Endodermal cell (in vitro differentiated cells): ENCODE data around the gene RTP4. TPM values are rescaled to one million over a fixed set of nuclear protein-coding genes. Genes with fewer than 3 reads are reported as not detected.

Experiments
- DNase-seq: peaks from one replicate; pipeline ENCODE4 v3.0.0-alpha.2; 2017
- H3K27ac ChIP-seq: 2 replicates; pipeline ENCODE4 v1.5.1; 2013; ENCODE audit warnings: mild to moderate bottlenecking, low read depth, low read length, moderate library complexity
- H3K27me3 ChIP-seq: 2 replicates; pipeline ENCODE4 v1.6.1; 2013; ENCODE audit warnings: mild to moderate bottlenecking, low read length, moderate library complexity; ENCODE audit not compliant: insufficient read depth, control insufficient read depth, poor library complexity, severe bottlenecking
- H3K36me3 ChIP-seq: 2 replicates; pipeline ENCODE4 v1.7.0; 2013; ENCODE audit warnings: mild to moderate bottlenecking, low read length, moderate library complexity; ENCODE audit not compliant: control insufficient read depth, insufficient read depth
- H3K4me1 ChIP-seq: one replicate; pipeline ENCODE4 v1.7.0; 2013; ENCODE audit warnings: low read length; ENCODE audit not compliant: control insufficient read depth, insufficient read depth
- H3K4me3 ChIP-seq: 2 replicates; pipeline ENCODE4 v1.5.1; 2013; ENCODE audit warnings: mild to moderate bottlenecking, low read length, moderate library complexity
- H3K9ac ChIP-seq: 2 replicates; pipeline ENCODE4 v1.6.1; 2013; ENCODE audit warnings: mild to moderate bottlenecking, low read length, moderate library complexity; ENCODE audit not compliant: poor library complexity, severe bottlenecking; ENCODE audit errors: extremely low read depth
- H3K9me3 ChIP-seq: 2 replicates; pipeline ENCODE4 v1.6.1; 2013; ENCODE audit warnings: mild to moderate bottlenecking, low read length, moderate library complexity; ENCODE audit not compliant: control insufficient read depth
- H3K27ac Mint-ChIP-seq: 2 replicates; pipeline ENCODE4 v1.8.0; 2020; ENCODE audit warnings: mixed read lengths
- H3K27me3 Mint-ChIP-seq: 2 replicates; pipeline ENCODE4 v1.8.0; 2021; ENCODE audit warnings: mild to moderate bottlenecking, mixed read lengths; ENCODE audit not compliant: insufficient read depth
- H3K36me3 Mint-ChIP-seq: 2 replicates; pipeline ENCODE4 v1.8.0; 2020; ENCODE audit warnings: low read depth, mixed read lengths
- H3K4me1 Mint-ChIP-seq: 2 replicates; pipeline ENCODE4 v1.8.0; 2020; ENCODE audit warnings: mixed read lengths
- H3K4me3 Mint-ChIP-seq: 2 replicates; pipeline ENCODE4 v1.8.0; 2020; ENCODE audit warnings: mild to moderate bottlenecking, moderate library complexity, mixed read lengths
- H3K9me3 Mint-ChIP-seq: 2 replicates; pipeline ENCODE4 v1.8.0; 2020; ENCODE audit warnings: mild to moderate bottlenecking, mixed read lengths
- CTCF ChIP-seq: fragments of 200-600 bp; sonication (generic); conservative IDR thresholded peaks from 2 replicates; pipeline ENCODE4 v1.5.0; 2021; ENCODE audit warnings: antibody characterized with exemption, mild to moderate bottlenecking
- WGBS, 2 experiments: methylation state at CpG; one replicate each; pipeline versions ENCODE4 v1.1.5 to v1.1.7; 2013; ENCODE audit warnings: missing lambda C conversion rate in 2 of 2, mixed read lengths in 1 of 2; ENCODE audit not compliant: insufficient coverage in 1 of 2, insufficient read length in 1 of 2; 5-methylcytosine and 5-hydroxymethylcytosine counted together
- total RNA-seq, 2 donors: library from RNA; stranded (reverse); fragmentation: NEBNext Ultra II Directional in 1 of 2; extraction: Animal tissue kit (Norgen Biotek cat#: 25700) in 1 of 2; gene quantifications; 2 replicates in 1 of 2; 3 replicates in 1 of 2; pipeline ENCODE4 v1.2.1, GENCODE V29; 2021

The RTP4 gene
- total RNA-seq, 2 donors from 2014 or later: not detected

- Histone ChIP-seq H3K36me3 (no peaks in the 10 kb centered on the region), H3K27me3 (no peaks in the 10 kb centered on the region), H3K4me3 (no peak overlapping the region), H3K9me3 (peaks cover 3% of the 10 kb centered on the region), H3K27ac (no peak overlapping the region), H3K4me1 (peaks cover 8% of the 10 kb centered on the region), H3K9ac (no peak overlapping the region)
- DNase-seq: no peak
- Mint-ChIP-seq H3K27me3 (no peaks in the 10 kb centered on the region), H3K4me3 (no peak overlapping the region), H3K4me1 (peaks cover 33% of the 10 kb centered on the region), H3K27ac (no peak overlapping the region), H3K36me3 (no peaks in the 10 kb centered on the region), H3K9me3 (no peaks in the 10 kb centered on the region)
- 82 to 90% methylated on average over 8 of the region's 8 CpGs for WGBS, 2 experiments
- no peak for TF ChIP-seq CTCF
These were observed 14.5 kb downstream of the RTP4 start for GRCh38 chr3:187382609-187383151.

- WGBS, 2 experiments: 90 to 100% methylated on average over 2 to 4 of the region's 4 CpGs
- no peaks in the 10 kb centered on the region for H3K36me3 Mint-ChIP-seq
- H3K4me1 Mint-ChIP-seq: peaks cover 33% of the 10 kb centered on the region
- Histone ChIP-seq H3K9ac (no peak overlapping the region), H3K36me3 (no peaks in the 10 kb centered on the region), H3K27ac (no peak overlapping the region), H3K4me1 (peaks cover 8% of the 10 kb centered on the region), H3K9me3 (peaks cover 6% of the 10 kb centered on the region), H3K4me3 (no peak overlapping the region), H3K27me3 (no peaks in the 10 kb centered on the region)
- H3K9me3 Mint-ChIP-seq: peaks cover 3% of the 10 kb centered on the region
- H3K4me3 Mint-ChIP-seq: no peak overlapping the region
- no peak for DNase-seq
- H3K27ac Mint-ChIP-seq: no peak overlapping the region
- H3K27me3 Mint-ChIP-seq: no peaks in the 10 kb centered on the region
- TF ChIP-seq CTCF: no peak
These were observed 15.1 kb downstream of the RTP4 start for GRCh38 chr3:187383246-187383645.

- 100% methylated on average over 1 of the region's 1 CpG; no CpG with 5 or more reads in 1 of the 2 experiments for WGBS, 2 experiments
- H3K36me3 Mint-ChIP-seq: no peaks in the 10 kb centered on the region
- no peaks in the 10 kb centered on the region for H3K36me3 ChIP-seq
- no peak overlapping the region for H3K27ac Mint-ChIP-seq
- peaks cover 16% of the 10 kb centered on the region for H3K9me3 Mint-ChIP-seq
- no peak for TF ChIP-seq CTCF
- no peak overlapping the region for H3K9ac ChIP-seq
- H3K27me3 ChIP-seq: no peaks in the 10 kb centered on the region
- no peaks in the 10 kb centered on the region for H3K27me3 Mint-ChIP-seq
- no peak for DNase-seq
- H3K27ac ChIP-seq: no peak overlapping the region
- peaks cover 6% of the 10 kb centered on the region for H3K9me3 ChIP-seq
- no peak overlapping the region for H3K4me3 Mint-ChIP-seq
- H3K4me1 Mint-ChIP-seq: peaks cover 27% of the 10 kb centered on the region
- H3K4me1 ChIP-seq: peaks cover 8% of the 10 kb centered on the region
- H3K4me3 ChIP-seq: no peak overlapping the region
These were observed 17.1 kb downstream of the RTP4 start for GRCh38 chr3:187385296-187385695.
